NCI-H1694 (cell line): Measurements from ENCODE around the gene BNC2.
"Not testable (repeated sequence)": the region's sequence is repeated elsewhere in the genome, so short reads cannot be mapped to it uniquely, and the experiment has no call there.

ENCODE experiments used
- DNase-seq: peaks from one replicate; lab custom pipeline; 2025; lab: John Stamatoyannopoulos, UW

Gene BNC2

DNA sequence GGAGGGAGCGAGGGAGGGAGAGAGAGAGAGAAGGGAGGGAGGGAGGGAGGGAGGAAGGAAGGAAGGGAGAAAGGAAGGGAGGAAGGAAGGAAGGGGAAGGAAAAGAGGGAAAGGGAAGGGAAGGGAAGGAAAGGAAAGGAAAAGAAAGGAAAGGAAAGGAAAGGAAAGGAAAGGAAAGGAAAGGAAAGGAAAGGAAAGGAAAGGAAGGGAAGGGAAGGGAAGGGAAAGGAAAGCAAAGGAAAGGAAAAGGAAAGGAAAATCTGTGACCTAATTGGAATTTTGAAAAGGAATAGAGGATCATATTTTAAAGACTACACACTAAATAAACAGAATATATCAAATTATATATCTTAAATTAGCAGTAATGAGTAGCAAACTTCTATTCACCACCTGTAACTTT lies 330.8 kb downstream of the BNC2 start:
- not testable (repeated sequence) for DNase-seq

DNA sequence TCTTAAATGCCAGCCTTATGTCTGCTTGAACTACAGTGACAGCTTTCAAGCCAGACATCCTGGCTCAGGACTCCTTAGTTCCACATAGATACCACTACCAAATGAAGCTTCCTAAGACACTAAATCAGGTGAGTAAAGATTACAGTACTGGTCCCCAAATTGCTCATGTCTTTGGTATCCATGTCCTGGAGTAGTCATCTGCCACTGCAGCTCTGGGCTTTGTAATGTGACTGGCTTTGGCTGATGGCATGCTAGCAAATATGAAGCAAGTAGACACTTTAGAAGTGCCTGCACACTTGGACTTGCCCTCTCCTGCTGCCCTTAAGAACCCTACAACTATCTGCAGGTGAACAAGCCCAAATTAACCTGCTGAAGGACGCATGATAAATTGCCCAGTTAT lies 334.9 kb downstream of the BNC2 start:
- no peak for DNase-seq

DNA sequence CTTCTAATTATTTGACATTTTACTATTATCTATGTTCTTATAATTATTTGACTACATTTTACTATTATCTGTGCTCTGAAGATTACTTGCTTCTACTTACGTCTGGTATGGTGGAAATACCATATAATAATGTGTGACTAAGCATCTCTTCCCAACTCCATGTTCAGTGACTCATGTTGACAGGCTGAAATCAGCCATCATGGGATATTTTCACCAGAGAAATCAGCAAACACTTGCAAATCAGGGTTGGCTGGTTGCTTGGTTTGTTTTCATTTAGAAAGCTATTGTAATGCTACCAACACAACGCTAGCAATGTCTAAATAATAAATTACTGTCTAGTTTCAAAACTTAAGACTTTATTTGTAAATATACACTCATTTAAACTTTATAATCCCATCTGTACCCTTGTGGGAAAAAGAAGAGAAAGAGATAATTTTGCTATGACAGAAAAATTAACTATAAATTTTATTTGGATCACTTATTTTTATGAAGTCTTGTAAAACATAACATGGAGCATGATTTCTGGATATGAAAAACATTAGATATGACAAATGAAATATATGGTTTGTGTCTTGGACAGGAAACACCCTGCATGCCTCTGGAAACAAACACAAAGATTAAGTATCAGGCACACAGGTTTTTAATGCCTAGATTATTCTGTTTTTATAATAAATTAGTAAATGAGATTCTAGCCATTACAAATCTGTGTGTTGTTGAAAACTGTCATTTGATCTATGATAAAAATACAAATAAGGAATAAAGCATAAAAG lies 337.6 kb downstream of the BNC2 start:
- no peak for DNase-seq

DNA sequence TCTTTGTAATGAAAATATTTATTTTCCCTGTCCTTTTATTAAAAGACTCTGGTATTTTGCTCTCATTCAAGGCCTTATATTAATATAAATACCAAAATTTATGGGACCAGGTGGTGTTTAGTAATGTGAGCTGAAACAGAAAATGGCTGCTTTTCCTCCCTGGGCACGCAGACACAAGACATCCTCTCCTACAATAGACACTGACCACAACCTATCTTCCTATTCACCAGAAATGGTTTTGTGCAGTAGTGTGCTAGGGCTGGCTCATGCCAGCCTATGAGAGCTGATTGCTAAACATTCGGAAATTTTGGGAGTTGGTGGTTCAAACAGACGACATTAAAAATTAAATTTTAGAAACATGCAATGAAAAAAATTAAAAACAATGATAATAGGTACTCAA lies 338.2 kb downstream of the BNC2 start:
- no peak for DNase-seq

DNA sequence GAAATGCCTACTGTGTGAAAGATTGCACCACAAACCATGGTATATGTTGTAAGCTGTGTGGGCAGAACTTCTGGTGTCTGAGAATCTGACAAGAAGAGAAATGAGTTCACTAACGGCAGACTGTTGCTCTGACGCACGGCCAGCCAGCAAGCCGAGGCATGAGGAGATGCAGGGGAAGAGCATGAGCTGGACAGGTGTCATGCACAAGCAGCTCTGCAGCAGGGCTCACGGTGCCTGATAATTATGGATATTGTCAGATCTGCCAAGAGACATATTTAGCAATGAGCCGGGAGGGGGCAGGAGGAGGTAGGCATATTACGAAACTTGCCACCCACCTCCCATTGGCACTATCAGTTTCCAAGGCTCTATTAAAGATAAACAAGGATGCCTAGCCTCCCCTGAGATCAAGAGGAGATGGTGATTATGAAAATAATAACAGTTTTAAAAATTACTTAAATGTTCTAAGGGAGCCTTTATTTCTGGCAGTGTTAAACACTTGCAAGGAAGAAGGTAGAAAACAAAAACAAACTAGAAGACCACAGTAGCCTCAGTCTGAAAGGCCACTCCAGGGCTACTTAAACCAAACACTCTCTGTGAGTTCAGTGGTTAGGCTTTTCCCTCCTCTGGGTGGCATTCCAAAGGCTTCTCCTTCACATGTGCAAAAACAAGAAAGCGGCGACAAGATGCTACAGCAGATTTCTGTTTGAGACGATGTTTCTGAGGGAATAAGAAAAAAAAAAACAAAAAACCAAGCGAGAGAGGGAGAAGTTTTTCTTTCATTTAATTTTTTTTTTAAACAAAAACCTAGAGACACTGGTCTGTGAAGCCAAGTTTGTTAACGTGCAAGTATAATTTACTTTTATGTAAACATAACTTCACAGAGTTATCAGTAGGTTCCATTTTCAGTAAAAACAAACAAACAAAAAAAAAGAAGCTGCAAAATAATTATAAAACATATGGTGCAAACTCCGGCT lies 339.5 kb downstream of the BNC2 start:
- peak; percentile 84 for DNase-seq

DNA sequence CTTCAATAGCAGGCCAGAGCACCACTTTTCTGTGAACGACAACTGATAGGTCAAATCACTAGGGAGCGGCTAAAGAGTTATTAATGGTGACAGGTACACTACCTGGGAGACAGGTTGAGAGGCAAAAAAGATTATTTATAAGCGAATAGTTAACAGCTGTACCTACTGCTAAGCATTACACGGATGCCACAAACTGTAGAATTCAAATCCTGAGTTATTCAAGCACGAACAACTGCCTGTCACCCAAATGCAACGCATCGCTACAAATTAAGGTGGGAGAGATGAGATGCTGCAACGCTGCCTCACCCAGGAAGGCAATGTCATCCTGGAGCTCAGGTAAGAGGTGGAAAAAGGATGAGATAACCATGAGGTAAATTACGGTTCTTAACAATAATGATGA lies 342.9 kb downstream of the BNC2 start:
- DNase-seq = no peak

DNA sequence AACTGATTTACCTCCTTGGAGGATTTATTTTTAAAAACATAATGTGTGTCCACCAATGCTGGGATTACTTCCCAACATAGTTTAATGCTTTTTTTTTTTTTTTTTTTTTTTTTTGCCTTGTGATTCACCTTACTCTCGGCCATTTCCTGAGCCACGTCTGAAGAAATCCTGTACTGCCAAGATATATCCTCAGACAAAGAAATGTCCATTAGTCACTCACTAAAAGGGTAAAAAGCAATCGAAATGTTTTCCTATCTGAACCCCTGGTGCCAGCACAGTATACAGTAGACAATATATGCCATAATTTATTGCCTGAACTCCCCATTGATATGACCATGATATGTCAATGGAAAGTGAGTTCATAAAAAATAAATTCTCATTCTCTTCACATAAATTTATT lies 344.1 kb downstream of the BNC2 start:
- DNase-seq = no peak

DNA sequence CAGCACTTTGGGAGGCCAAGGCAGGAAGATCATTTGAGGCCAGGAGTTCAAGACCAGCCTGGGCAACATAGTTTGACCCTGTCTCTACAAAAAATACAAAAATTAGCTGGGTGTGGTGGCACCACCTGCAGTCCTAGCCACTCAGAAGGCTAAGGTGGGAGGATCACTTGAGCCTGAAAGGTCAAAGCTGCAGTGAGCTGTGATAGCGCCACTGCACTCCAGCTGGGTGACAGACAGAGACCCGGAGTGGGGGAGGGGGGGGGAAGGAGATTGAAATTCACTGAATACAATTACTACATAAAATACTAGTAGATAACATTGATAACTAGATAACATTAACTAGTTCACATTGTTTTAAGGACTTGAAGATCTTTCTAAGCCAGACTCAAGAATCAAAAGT lies 345.6 kb downstream of the BNC2 start:
- no peak for DNase-seq

DNA sequence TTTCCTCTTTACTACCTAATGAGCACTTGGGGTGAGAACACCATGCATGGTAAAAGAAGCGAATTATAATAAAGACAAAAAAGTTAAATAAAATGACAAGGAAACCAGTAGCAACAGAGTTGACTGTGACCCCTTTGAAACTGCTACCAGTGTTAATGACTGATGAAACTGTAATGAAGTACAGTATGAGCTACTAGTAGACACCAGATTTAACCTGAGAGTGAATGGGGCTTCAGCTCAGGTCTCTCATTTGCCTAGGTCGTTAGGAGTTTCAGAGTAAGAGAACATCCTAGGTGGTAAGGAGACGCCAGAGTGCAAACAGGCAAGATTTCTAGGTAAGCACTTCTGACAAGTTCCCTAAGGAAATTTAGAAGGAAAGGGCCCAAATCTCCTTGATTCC lies 346.4 kb downstream of the BNC2 start:
- DNase-seq = no peak

DNA sequence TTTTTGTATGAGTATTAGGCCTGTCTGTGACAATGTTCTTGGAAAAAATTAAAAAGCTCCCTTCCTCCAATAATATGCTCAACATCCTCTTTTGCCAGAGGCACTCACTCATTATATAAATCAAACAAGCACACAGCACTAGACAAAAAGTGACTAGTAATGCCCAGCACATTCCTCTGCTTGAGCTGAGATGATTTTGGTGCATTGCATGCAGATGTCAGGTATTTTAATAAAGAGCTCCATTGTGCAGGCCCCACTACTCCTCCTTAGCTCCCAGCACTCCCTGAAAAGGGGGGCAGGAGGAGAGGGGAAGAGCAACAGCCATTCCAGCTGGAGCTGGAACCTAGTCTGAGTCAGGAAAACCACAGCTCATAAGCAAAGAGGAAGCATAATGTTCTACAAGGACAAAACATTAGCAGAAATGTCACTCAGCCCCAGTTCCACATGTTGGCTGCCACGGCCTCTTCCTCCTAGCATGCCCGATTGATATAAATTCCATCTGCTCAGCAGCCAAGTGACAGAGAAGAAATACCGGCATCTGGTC lies 348.5 kb downstream of the BNC2 start:
- peak; percentile 16 for DNase-seq

DNA sequence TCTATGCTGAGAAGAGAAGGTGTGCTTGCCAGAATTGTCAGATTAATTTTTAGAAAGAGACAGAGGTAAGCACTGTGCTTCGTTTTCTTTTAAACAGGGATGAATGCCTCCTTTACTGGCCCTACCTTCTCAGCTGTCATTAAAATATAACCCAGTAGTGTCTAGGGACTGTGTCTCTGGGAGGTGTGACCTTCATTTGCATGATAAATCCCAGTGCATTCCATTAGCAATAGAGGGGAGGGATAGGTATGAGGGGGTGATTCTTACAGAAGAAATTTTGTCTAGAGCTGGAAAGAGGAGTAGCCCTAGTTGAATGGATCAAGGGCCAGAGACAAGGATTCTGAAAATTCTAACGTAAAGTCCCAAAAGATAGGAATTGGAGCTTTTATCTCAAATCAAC lies 351.5 kb downstream of the BNC2 start:
- DNase-seq = no peak

DNA sequence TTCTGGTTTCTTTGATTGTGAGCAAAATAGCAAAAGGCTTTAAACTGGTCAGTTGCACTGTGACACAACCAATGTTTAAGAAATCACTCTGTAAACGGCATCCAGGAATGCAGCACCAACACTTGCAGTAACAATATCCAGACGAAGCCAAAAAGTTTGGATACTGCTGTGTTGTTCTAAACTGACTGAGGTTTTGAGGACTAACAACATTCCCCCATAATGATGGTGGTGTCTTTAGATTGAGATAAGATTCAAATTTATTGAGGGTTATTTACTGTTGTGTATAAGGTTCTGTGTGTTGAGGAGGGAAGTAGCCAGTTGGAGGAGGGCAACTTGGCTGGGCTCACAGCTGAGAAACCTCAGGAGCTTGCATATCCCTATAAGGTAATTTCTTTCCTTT lies 353.6 kb downstream of the BNC2 start:
- DNase-seq = no peak

DNA sequence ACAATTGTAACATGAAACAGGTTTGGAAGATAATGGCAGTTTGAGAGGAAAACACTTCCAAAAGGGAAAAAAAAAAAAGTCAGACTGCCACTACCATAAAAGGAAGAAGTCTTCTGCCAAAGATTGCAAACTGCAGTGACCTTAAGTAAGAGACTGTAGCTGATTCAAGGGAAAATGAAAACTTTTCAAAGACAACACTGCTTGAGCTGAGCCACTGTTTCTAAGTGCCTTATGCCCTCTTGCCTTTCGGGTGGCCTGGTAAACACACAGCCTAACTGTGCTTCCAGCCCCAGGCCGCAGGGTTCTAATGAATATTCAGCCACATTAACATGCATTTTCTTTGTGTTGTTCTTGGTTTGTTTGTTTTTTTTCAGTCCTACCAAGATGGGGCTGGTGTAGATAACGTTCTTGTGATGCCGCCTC lies 354.6 kb downstream of the BNC2 start:
- no peak for DNase-seq

DNA sequence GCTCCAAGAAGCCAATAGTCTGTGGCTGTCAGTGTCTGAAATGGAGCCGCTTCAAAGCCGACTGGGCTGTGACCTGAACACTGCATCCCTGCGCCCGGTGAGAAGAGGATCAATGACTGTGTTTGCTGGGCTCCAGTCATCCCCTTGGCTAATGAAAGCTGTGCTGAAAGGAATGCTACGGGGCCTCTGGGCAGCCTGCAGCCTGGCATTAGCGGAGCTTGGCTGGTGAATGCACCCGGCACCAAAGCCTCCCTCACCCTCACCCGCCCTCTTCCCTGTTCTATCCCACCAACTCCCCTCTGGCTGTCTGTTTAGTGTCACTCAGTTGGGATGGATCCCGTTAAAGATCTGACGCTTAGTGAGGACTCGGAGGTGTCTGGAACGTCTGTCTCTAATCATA lies 355.3 kb downstream of the BNC2 start:
- no peak for DNase-seq

DNA sequence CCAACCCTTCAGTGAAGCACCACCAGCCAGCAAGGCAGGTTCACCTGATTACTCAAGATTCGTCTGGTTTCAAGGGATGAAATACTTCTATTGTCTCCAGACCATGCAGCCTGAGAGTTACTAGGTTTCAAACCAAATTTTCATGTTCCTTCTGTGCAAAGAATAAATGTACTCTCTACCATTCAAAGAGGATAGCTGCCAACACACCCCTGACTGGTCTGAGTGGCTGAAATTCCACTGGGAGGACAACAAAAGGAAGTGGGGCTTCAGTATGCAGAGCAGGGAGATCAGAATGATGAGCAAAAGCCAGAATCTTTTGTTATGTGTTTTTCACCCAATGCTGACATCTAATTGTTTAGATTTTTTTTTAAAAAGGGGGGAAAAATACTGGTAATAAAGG lies 356.3 kb downstream of the BNC2 start:
- no peak for DNase-seq

DNA sequence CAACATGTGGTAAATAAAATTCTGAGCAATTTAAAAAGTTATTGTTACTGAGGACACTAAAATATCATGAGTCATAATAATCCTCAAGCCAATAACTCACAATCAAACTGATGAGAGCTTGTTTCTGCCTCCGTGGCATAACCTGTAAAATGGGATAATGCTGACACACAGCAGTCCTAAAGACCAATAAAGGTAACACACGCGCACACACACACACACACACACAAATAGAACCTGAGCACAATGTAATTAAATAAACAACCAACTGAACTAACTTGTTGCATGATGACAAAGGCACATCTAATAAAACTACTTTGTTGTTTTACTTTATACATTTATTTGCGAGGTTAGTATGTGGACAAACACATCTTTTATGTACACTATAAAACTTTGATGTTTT lies 358.2 kb downstream of the BNC2 start:
- DNase-seq = no peak

DNA sequence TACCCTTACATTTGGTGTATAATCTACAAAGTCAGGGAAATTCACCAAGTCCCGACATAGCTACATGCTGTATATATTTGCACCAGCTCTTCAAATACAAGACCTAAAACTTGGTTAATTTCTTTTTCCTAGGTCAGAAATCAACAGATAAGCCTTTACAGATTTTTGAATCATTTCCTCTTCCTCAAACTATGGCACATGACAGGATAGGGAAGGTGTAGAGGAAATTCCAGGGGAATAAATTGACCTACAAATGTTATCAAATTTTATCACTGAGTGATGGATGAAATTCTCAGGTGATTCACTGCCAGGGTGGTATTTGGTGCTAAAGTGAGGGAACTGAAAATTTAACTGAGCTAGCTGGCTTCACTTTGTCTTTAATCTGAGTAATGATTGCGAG lies 360.0 kb downstream of the BNC2 start:
- DNase-seq = no peak

DNA sequence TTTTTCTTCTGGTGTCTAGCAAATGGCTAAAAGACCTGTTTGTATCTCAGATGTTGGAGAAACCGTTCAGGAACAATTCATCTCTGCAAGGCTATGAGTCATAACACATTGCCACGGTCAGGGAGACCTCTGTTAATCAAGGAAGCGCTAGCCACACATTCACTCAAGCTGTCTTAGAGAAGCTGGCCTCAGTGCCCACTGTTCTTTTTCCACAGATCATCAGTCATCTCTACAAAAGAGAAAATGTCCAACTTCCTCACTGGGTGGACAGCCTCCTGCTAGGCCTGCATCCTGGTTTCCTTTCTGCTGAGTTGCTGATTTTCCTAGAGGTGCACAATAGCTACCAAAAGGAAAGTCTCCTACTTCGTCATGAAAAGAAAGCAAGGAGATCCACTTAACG lies 360.5 kb downstream of the BNC2 start:
- no peak for DNase-seq

DNA sequence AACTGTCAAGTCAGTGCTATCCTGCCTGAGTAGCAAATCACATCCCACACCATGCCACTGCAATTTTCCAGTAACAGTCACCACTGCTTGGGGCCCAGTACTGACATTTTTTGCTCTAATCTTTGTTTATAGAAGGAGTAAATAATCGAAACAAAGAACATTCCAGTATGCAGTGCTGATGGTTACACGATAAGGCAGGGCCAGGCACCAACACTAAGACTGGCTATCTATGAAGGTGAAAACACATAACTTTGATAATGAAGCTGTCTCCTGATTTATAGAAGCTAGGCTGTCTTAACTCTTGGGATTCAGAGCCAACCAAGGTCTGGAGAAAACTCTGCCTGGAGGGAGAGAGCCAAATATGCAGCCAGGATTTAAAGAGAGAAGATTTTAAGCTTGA lies 365.3 kb downstream of the BNC2 start:
- no peak for DNase-seq

DNA sequence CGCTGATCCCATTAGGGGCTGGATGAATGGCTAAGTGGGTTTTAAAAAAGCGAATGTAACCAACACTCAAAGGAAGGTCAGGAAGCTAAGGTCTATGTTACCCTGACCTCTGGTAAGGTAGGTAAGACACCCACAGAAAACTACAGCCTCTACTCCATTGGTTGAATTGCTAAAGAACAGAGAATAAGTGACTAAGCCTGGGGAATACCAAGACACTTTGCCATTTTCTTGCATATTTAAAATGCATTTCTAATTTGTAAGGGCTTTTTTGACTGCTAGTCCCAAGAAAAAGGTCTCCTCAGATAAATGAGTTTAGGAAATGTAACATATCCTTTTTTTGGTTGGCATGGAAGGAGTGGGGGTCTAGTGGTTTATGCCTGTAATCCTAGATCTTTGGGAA lies 368.7 kb downstream of the BNC2 start:
- DNase-seq = no peak

DNA sequence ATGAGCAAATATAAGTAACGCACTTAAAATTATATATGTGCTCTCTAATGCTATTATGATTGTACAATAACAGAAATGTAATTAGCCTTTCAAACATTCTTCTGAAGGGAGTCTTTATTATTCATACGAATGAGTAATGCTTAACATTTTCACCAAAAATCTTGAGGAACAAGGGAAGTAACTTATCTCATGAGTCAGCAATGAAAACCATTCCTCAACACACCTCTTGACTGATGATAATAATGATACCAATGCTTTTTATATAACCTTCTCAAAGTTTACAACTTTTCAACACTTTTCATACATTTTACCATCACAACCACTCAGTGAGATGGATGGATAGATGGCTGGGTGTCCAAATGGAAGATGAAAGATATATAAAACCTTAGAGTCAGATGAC lies 369.3 kb downstream of the BNC2 start:
- no peak for DNase-seq

DNA sequence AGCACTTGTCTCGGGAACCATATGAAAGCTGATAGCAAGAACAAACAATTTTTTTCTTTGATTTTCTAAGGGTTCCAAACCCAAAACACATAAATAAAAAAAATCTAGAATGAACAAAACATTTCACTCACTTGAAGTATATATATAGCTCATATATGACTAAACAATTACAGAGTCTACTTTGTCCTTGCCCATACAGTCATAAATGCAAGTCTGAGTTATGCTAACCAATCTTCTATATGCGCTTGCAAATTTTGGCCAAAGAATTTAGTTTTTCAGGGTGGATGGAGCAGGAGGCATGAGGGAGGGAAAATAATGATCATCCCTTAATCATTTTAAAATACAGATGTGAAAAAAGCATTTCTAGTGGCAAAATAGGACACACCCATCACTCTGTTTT lies 370.1 kb downstream of the BNC2 start:
- no peak for DNase-seq

DNA sequence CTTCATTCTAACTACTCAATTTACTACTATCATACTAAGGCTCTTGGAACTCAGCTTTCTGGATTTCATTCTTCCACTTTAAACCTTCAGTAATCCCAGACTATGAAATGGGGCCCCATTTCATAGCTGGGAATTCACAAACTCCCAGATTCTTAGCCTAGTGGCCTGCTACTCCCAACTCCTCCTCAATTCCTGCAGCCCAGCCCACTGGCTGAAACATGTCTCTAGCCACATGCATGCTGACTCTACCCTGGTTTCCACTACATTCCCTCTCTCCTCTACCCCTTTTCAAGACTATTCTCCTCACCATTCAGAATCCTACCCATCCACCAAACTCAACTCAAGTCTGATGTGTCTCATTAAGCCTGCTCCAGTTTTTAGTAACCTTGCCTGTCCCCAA lies 370.6 kb downstream of the BNC2 start:
- no peak for DNase-seq
